GM10847 (cell line): ENCODE results near the gene PRMT1.

Source experiments
- POLR2A ChIP-seq: IDR thresholded peaks from 2 replicates; pipeline ENCODE4 v1.6.1; 2011; ENCODE audit not compliant: insufficient read length; ENCODE audit errors: extremely low read depth

The PRMT1 gene

GRCh38 chr19:49677901-49678674, 1.0 kb downstream of the PRMT1 start:
- TF ChIP-seq POLR2A = no peak

DNA sequence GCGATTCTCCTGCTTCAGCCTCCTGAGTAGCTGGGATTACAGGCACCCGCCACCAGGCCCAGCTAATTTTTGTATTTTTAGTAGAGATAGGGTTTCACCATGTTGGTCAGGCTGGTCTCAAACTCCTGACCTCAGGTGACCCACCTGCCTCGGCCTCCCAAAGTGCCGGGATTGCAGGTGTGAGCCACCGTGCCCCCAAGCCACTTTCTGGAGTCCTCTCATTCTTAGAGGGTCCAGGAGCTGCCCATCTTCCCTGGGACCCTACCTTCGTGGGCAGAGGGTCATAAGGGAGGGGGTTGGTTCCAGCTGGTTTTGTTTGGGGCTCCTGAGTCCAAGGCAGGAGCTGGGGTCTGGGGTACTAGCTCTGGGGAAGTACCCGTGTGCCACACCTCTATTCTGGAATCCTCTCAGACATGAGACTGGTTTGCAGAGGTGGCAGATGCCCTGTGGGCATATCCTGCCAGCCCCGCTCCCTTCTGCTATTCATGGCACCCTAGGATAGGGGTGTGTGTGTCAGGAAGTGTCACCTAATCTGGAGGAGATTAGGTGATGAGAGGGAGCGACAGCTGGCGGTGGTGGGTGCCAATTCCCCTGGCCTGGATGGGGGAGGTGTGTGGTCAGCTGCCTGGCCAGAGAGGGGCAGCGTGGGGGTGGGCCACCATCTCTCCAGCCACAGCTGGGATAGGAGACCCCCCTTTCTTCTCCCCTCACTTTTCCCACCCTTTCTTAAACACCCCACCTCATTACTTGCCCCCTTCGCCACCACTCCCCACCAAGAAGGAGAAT, 2.1 kb downstream of the PRMT1 start:
- no peak for TF ChIP-seq POLR2A

DNA sequence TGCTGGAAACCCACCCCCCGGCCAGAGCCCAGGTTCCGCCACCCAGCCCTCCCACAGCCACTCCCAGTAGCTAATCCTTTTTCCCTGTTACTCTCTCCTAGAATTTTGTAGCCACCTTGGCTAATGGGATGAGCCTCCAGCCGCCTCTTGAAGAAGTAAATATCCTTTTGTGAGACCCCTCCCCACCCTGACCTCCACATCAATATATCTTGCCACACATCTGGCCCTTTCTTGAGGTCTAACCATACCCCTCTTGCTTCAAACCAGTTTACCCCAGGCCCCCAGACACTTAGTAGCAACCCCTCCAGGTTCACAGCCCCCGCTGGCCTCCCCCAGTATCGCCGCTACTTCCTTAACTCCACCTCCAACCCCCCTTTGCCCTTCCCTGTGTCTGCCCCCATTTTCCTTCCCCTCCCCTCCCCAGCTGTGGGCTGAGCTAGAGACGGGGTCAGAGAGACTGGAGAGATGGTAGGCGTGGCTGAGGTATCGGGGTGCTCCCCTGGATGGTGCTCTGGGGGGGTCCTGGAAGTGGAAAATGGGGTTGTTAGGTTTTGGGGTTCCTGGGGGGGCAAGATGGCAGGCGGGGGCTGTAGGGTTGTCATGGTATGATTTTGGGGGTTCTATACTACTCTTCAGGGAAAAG, 2.8 kb downstream of the PRMT1 start:
- no peak for TF ChIP-seq POLR2A

GRCh38 chr19:49680421-49681351, 3.6 kb downstream of the PRMT1 start:
- TF ChIP-seq POLR2A = no peak

GRCh38 chr19:49681830-49682229, 4.8 kb downstream of the PRMT1 start:
- no peak for TF ChIP-seq POLR2A

GRCh38 chr19:49682274-49682673, 5.2 kb downstream of the PRMT1 start:
- no peak for TF ChIP-seq POLR2A

DNA sequence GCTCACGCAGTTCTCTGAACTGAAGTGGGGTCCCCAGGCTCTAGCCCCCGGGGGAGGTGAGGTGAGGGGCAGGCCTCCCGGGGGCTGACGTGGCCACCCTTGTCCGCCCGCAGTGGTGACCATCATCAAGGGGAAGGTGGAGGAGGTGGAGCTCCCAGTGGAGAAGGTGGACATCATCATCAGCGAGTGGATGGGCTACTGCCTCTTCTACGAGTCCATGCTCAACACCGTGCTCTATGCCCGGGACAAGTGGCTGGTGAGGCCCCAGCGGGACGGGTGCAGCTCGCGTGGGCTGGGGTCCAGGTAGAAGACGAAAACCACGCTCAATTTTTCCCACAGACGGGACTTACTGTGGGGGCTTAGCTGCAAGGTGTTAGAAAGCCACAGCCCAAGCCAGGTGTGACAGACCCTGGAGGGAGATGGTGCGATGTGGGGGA, 6.8 kb downstream of the PRMT1 start:
- TF ChIP-seq POLR2A = no peak

DNA sequence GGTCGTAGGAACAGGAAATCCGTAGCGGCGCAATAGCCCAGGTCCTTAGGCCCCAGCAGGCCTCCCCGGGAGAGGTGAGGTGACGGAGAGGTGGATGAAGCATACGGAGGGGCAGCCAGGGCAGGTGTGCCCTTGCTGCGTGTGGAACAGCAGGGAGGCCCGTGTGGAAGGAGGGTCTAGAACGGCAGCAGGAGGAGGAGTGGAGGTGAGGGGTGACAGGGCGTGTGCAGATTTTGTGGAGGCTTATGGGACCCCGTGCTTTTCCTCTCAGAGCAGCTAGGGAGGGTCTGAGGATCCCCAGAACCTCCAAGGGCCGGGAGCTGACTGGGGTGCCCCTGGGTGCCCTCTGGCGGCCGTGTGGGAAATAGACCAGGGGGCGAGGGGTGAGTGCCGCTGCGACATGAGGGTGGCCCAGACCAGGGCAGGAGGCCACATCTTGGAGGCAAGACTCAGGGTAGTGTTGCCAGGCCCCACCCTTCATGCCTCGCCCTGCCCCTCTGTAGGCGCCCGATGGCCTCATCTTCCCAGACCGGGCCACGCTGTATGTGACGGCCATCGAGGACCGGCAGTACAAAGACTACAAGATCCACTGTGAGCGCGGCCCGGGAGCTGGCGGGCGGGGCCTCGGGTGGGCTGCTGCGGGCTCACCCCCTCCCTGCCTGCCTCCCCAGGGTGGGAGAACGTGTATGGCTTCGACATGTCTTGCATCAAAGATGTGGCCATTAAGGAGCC, 7.3 kb downstream of the PRMT1 start:
- TF ChIP-seq POLR2A = no peak

DNA sequence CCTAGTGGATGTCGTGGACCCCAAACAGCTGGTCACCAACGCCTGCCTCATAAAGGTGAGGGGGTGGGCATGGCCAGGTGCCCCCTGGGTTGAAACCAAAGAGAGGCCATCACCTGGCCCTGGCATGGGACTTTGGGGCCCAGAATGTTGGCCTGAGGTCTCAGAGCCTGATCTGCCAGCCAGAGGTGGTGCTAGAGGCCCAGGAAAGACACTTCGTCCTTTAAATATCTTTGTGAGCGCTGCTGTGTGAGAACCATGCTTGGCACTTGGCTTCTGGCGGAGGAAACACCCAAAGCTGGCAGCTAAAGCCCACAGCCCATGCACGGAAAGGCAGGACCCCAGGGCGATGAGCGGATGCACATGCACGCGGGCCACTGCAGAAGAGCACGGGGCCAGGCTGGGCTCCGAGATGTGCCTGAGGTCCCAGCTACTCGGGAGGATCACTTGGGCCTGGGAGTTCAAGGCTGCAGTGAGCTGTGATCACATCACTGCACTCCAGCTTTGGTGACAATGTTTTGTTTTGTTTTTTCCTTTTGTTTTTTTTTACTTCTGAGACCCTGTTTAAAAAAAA, 8.0 kb downstream of the PRMT1 start:
- no peak for TF ChIP-seq POLR2A

DNA sequence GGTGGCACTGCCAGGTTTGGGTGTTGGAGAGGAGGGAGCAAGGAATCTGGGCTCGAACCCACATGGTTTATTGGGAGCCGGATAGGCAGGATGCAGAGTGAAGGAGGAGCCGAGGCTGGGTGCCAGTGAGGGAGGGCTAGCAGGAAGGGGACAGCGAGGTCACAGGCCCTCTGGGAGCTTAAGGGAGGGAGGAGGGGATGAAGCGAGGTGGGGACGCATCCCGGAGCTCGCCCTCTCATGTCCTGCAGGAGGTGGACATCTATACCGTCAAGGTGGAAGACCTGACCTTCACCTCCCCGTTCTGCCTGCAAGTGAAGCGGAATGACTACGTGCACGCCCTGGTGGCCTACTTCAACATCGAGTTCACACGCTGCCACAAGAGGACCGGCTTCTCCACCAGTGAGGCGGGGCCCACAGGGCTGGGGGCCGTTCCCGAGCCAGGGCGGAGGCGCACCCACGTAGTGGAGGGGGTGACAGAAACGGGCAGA, 8.8 kb downstream of the PRMT1 start:
- no peak for TF ChIP-seq POLR2A

GRCh38 chr19:49686503-49687088, 9.5 kb downstream of the PRMT1 start:
- TF ChIP-seq POLR2A = no peak

DNA sequence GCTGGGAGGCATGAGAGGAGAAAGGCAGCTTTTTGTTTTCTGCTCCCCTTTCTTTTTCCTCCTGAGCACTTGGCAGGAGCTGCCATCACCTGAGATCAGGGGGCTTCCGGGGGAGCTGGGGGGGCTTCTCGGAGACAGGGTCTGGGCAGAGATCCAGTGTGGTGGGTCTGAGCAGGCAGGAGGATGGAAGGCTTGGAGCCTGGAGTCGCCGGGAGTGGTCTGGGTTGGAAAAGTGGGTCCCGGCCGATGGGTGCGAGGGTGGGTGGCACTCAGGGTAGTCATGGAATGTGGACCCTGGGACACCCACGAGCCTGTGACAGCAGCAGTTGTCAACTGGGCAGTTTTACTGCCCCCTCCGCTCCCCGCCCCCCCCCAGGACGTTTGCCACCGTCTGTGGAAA, 10.1 kb downstream of the PRMT1 start:
- TF ChIP-seq POLR2A = no peak

DNA sequence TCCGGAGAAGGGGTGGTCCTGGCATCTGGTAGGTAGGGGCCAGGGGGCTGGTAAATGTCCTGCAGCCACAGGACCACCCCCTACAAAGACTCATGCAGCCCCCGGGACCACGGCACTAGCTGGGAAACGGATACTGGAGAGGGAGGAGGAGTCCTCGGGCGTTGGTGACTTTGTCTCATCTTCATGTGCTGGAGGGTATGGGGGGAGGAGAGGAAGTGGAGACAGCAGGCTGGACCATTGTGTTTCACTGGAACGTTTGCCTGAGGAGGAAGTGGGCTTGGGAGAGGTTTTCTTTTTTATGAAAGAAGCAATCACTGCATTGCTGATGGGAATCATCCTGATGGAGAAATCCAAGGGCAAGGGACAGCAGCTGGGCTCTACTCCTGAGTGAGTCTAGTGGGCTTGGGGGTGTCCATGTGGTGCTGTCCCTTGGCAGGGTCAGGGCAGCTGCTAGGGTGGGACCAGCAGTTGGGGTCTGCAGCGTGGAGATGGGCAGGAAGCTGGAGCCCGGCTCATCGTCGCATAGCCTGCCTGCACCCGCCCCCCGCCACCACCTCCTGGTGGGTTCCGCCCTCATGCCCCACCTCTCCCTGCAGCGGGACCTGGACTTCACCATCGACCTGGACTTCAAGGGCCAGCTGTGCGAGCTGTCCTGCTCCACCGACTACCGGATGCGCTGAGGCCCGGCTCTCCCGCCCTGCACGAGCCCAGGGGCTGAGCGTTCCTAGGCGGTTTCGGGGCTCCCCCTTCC, 10.7 kb downstream of the PRMT1 start:
- TF ChIP-seq POLR2A = no peak
